Activated CD4-positive, alpha-beta T cell treated with anti-CD3 and anti-CD28 coated beads, Interleukin-2, amount 10 ng/mL, durations not matched to agents 24 days and 14 days (primary cell): Measurements from ENCODE around the gene WDFY4. TPM values are rescaled to one million over a fixed set of nuclear protein-coding genes. Genes with fewer than 3 reads are reported as not detected.

Experiments
- DNase-seq: peaks from one replicate; pipeline ENCODE4 v3.0.0; 2022
- H3K27ac Mint-ChIP-seq: one replicate; pipeline ENCODE4 v1.8.0; 2022; ENCODE audit warnings: mild to moderate bottlenecking, mixed read lengths
- H3K27me3 Mint-ChIP-seq: one replicate; pipeline ENCODE4 v1.8.0; 2022; ENCODE audit warnings: mixed read lengths
- H3K36me3 Mint-ChIP-seq: one replicate; pipeline ENCODE4 v1.8.0; 2022; ENCODE audit warnings: low read depth, mild to moderate bottlenecking, mixed read lengths
- H3K4me1 Mint-ChIP-seq: one replicate; pipeline ENCODE4 v1.8.0; 2021; ENCODE audit warnings: mixed read lengths
- H3K4me3 Mint-ChIP-seq: one replicate; pipeline ENCODE4 v1.8.0; 2022; ENCODE audit warnings: mild to moderate bottlenecking, moderate library complexity, mixed read lengths
- H3K9me3 Mint-ChIP-seq: one replicate; pipeline ENCODE4 v1.8.0; 2021; ENCODE audit warnings: mixed read lengths
- intact Hi-C: fragments of 100-400 bp; cut with micrococcal nuclease; formaldehyde crosslinking; loops from one replicate; pipeline ENCODE4 v1.15.1; 2023
- total RNA-seq: library from RNA; stranded (reverse); gene quantifications from 2 replicates; pipeline ENCODE4 v1.2.3, GENCODE V29; 2022

Gene WDFY4
- total RNA-seq, 1 donor from 2014 or later: 0.05 TPM

- no peak for DNase-seq
- Mint-ChIP-seq H3K4me3 (no peak overlapping the region), H3K36me3 (no peaks in the 10 kb centered on the region), H3K27me3 (peaks cover 5% of the 10 kb centered on the region), H3K9me3 (no peaks in the 10 kb centered on the region), H3K4me1 (no peaks in the 10 kb centered on the region), H3K27ac (no peak overlapping the region)
- intact Hi-C loops: no loop called here
Measured at GRCh38 chr10:48965460-48965859, 280.8 kb downstream of the WDFY4 start.

- no peak for DNase-seq
- H3K9me3 Mint-ChIP-seq: no peaks in the 10 kb centered on the region
Measured at GRCh38 chr10:48968036-48968435, 283.4 kb downstream of the WDFY4 start.

GRCh38 chr10:48970046-48970445, 285.4 kb downstream of the WDFY4 start:
- intact Hi-C loops: no loop called here
- H3K36me3 Mint-ChIP-seq: no peaks in the 10 kb centered on the region
- no peak overlapping the region for H3K4me3 Mint-ChIP-seq
- H3K4me1 Mint-ChIP-seq: no peaks in the 10 kb centered on the region
- no peak overlapping the region for H3K27ac Mint-ChIP-seq
- no peaks in the 10 kb centered on the region for H3K9me3 Mint-ChIP-seq
- H3K27me3 Mint-ChIP-seq: no peaks in the 10 kb centered on the region
- no peak for DNase-seq

More at GRCh38 chr10:48968036-48968435, 283.4 kb downstream of the WDFY4 start:
- Mint-ChIP-seq H3K27ac (no peak overlapping the region), H3K36me3 (no peaks in the 10 kb centered on the region), H3K4me3 (no peak overlapping the region), H3K27me3 (no peaks in the 10 kb centered on the region), H3K4me1 (no peaks in the 10 kb centered on the region)
- intact Hi-C loops: no loop called here

- Mint-ChIP-seq H3K36me3 (no peaks in the 10 kb centered on the region), H3K9me3 (no peaks in the 10 kb centered on the region), H3K27ac (no peak overlapping the region), H3K27me3 (no peaks in the 10 kb centered on the region), H3K4me3 (no peak overlapping the region), H3K4me1 (no peaks in the 10 kb centered on the region)
- no peak for DNase-seq
- intact Hi-C loops: no loop called here
Measured at GRCh38 chr10:48970654-48971053, 286.0 kb downstream of the WDFY4 start.

DNA sequence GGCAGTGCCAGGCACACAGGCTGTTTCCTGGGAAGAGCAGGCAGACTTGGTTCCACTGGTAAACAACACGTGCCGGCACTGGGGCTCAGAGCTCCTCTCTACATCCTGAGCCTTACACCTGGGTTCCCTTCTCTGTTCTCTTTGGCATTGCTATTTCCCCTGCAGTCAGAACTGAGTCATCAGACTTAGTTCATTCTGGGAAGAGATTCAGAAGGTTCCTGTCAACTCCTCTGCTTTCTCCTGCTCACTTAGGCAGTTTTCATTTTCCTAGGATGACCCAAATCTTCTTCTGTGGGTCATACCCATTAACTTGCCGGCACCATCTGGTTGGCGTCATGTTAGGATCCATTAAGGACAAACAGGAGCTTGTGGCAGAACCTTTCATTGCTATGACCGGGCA, 288.4 kb downstream of the WDFY4 start:
- H3K9me3 Mint-ChIP-seq: no peaks in the 10 kb centered on the region
- no peaks in the 10 kb centered on the region for H3K4me1 Mint-ChIP-seq
- no peaks in the 10 kb centered on the region for H3K36me3 Mint-ChIP-seq
- H3K27ac Mint-ChIP-seq: no peak overlapping the region
- no peak for DNase-seq
- no peak overlapping the region for H3K4me3 Mint-ChIP-seq
- intact Hi-C loops: no loop called here
- H3K27me3 Mint-ChIP-seq: no peaks in the 10 kb centered on the region

DNA sequence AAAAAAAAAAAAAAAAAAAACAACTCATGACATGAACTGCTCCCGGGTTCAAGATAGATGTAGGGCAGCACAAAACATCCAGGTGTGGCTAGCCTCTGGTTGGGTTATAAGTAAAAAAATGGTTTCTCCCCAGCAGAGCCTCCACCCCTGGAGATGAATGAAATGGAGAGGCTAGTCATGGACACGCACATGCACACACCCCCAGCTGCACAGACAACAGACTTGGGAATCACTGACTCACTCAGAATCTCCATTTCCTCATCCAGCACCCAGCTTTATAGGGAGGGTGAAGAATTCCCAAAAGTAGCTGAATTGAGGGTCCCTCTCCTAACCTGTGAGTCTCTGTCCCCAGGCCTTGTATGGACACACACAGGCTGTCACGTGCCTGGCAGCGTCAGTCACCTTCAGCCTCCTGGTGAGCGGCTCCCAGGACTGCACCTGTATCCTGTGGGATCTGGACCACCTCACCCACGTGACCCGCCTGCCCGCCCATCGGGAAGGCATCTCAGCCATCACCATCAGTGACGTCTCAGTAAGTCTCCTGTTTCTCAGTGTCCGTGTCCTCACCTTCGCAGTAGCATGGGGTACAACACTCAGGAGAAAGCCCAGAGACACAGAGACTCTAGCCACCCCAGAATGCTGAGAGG, 290.0 kb downstream of the WDFY4 start:
- no peaks in the 10 kb centered on the region for H3K27me3 Mint-ChIP-seq
- intact Hi-C loops: no loop called here
- H3K4me1 Mint-ChIP-seq: no peaks in the 10 kb centered on the region
- H3K9me3 Mint-ChIP-seq: no peaks in the 10 kb centered on the region
- H3K4me3 Mint-ChIP-seq: no peak overlapping the region
- H3K36me3 Mint-ChIP-seq: no peaks in the 10 kb centered on the region
- no peak for DNase-seq
- no peak overlapping the region for H3K27ac Mint-ChIP-seq

DNA sequence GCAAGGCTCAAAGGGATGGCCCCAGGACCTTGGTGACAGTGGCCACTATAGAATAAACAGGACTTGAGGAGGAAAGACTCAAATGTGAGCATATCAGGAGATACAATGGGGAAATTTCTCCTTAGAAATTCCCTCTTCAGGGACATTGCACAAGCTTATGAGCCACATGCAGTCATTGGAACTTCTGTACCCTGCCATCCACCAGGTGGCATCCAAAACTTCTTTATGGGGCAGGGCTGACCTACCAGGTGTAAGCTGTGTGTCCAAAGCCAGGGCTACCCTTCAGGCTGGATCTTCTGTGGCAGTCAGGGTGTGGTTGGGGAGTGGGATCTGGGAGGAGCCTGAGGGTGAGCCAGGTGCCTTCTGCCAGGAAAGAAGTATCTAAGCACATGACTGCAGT, 291.5 kb downstream of the WDFY4 start:
- Mint-ChIP-seq H3K4me3 (no peak overlapping the region), H3K4me1 (no peaks in the 10 kb centered on the region), H3K36me3 (no peaks in the 10 kb centered on the region), H3K27ac (no peak overlapping the region), H3K9me3 (no peaks in the 10 kb centered on the region), H3K27me3 (no peaks in the 10 kb centered on the region)
- no peak for DNase-seq
- intact Hi-C loops: no loop called here

- Mint-ChIP-seq H3K9me3 (no peaks in the 10 kb centered on the region), H3K36me3 (no peaks in the 10 kb centered on the region), H3K27ac (no peak overlapping the region), H3K4me3 (no peak overlapping the region), H3K27me3 (no peaks in the 10 kb centered on the region), H3K4me1 (no peaks in the 10 kb centered on the region)
- no peak for DNase-seq
- intact Hi-C loops: no loop called here
Measured at GRCh38 chr10:48978318-48978717, 293.6 kb downstream of the WDFY4 start.

DNA sequence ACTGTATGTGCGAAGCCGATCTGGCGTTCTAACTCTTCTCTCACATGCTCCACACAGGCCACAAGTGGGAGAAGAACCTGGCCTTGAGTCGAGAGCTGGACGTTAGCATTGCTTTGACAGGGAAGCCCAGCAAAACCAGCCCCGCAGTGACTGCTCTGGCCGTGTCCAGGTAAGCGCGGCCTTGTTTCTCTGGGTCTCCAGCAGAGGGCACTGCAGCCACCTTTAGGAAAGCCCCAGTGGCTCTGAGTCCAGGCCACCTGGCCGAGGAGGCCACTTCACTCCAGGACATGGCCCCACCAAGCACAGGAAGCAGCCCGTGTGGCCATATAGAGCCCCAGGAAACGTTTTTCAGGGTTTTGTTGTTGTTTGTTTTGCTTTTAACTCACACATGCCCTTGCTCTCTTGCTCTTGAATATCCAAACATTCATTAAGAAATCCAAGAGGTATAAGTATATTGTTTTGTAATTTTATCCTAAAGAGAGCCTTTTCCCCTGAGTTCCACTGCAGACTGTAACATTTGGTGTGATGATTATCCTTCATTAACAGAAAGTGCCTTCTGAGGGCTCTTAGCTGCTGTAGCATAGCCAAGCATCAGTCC, 296.7 kb downstream of the WDFY4 start:
- H3K27ac Mint-ChIP-seq: no peak overlapping the region
- H3K27me3 Mint-ChIP-seq: no peaks in the 10 kb centered on the region
- intact Hi-C loops: loop anchor here (1.0 to 10.0 kb wide), 4 partner anchors 183 to 531 kb away; no protein-coding TSS in a partner anchor
- DNase-seq: peak; percentile 80
- H3K9me3 Mint-ChIP-seq: no peaks in the 10 kb centered on the region
- H3K4me3 Mint-ChIP-seq: no peak overlapping the region
- no peaks in the 10 kb centered on the region for H3K36me3 Mint-ChIP-seq
- H3K4me1 Mint-ChIP-seq: no peaks in the 10 kb centered on the region

DNA sequence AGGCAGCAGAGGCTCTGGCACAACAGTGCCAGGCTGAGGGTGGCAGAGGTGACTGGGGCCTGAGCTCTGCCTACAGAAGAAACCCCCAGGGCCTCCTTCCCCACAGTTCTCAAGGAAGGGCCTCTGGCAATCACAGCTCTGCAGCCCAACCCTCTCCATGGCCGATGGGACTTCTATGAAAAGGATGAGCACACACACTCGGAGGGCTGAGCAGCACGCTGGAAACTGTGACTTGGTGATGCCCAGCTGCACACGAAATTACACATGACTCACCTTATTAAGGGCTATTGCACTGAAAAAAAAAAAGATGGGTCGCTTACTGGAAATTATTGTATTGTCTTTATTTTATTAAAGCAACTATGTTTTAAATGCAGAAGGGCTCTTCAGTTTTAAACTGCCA, 297.9 kb downstream of the WDFY4 start:
- Mint-ChIP-seq H3K27me3 (no peaks in the 10 kb centered on the region), H3K4me1 (no peaks in the 10 kb centered on the region)
- intact Hi-C loops: loop anchor here (10.0 kb wide), 1 partner anchor 402 kb away; no protein-coding TSS in a partner anchor

GRCh38 chr10:48983648-48984351, 299.1 kb downstream of the WDFY4 start:
- no peak overlapping the region for H3K4me3 Mint-ChIP-seq
- H3K27me3 Mint-ChIP-seq: no peaks in the 10 kb centered on the region
- intact Hi-C loops: loop anchor here (10.0 kb wide), 1 partner anchor 401 kb away; no protein-coding TSS in a partner anchor
- H3K4me1 Mint-ChIP-seq: no peaks in the 10 kb centered on the region
- H3K36me3 Mint-ChIP-seq: no peaks in the 10 kb centered on the region
- no peak for DNase-seq
- H3K9me3 Mint-ChIP-seq: no peaks in the 10 kb centered on the region
- no peak overlapping the region for H3K27ac Mint-ChIP-seq

More for the DNA sequence above, 297.9 kb downstream of the WDFY4 start:
- Mint-ChIP-seq H3K27ac (no peak overlapping the region), H3K9me3 (no peaks in the 10 kb centered on the region), H3K36me3 (no peaks in the 10 kb centered on the region), H3K4me3 (no peak overlapping the region)
- DNase-seq: no peak

- no peaks in the 10 kb centered on the region for H3K36me3 Mint-ChIP-seq
- H3K9me3 Mint-ChIP-seq: no peaks in the 10 kb centered on the region
- no peak overlapping the region for H3K27ac Mint-ChIP-seq
- intact Hi-C loops: loop anchor here (10.0 kb wide), 1 partner anchor 399 kb away; no protein-coding TSS in a partner anchor
- H3K27me3 Mint-ChIP-seq: no peaks in the 10 kb centered on the region
- H3K4me1 Mint-ChIP-seq: no peaks in the 10 kb centered on the region
- no peak overlapping the region for H3K4me3 Mint-ChIP-seq
- no peak for DNase-seq
Measured at GRCh38 chr10:48985621-48986158, 301.0 kb downstream of the WDFY4 start.

- no peaks in the 10 kb centered on the region for H3K4me1 Mint-ChIP-seq
- H3K27ac Mint-ChIP-seq: no peak overlapping the region
- H3K4me3 Mint-ChIP-seq: no peak overlapping the region
- H3K9me3 Mint-ChIP-seq: no peaks in the 10 kb centered on the region
- no peaks in the 10 kb centered on the region for H3K36me3 Mint-ChIP-seq
- intact Hi-C loops: no loop called here
- no peak for DNase-seq
- H3K27me3 Mint-ChIP-seq: no peaks in the 10 kb centered on the region
Measured at GRCh38 chr10:48990226-48990625, 305.6 kb downstream of the WDFY4 start.

GRCh38 chr10:48993627-48994026, 309.0 kb downstream of the WDFY4 start:
- no peak overlapping the region for H3K4me3 Mint-ChIP-seq

More at GRCh38 chr10:48993627-48994026, 309.0 kb downstream of the WDFY4 start:
- Mint-ChIP-seq H3K9me3 (no peaks in the 10 kb centered on the region), H3K27ac (no peak overlapping the region), H3K27me3 (no peaks in the 10 kb centered on the region), H3K36me3 (no peaks in the 10 kb centered on the region), H3K4me1 (no peaks in the 10 kb centered on the region)
- no peak for DNase-seq
- intact Hi-C loops: no loop called here
